ENCODE results near the gene ZNF862. TPM values are rescaled to one million over a fixed set of nuclear protein-coding genes. Genes with fewer than 3 reads are reported as not detected.
"Not testable (repeated sequence)": the region's sequence is repeated elsewhere in the genome, so short reads cannot be mapped to it uniquely, and the experiment has no call there.

ZNF862 gene
- total and polyA plus RNA-seq, 8 donors = 8.3 to 20.1 (median 14.1) TPM

- H3K9me3 ChIP-seq = no peaks in the 10 kb centered on the region
- 94 to 95% methylated on average over 7 of the region's 7 CpGs for WGBS, 2 donors
- H3K27me3 ChIP-seq = no peaks in the 10 kb centered on the region
- no peak for DNase-seq
- peaks cover 14 to 43% (median 36%) of the 10 kb centered on the region in 3 donors for H3K4me1 ChIP-seq
- no peak for FAIRE-seq
- ATAC-seq = no peak
- intact Hi-C loops (cut with DNase I) = no loop called here
- H3K4me3 ChIP-seq = no peak overlapping the region
- H3K27ac ChIP-seq = peak overlapping the region in 2 of 4 donors; percentile 80 to 82
- H3K36me3 ChIP-seq = no peaks in the 10 kb centered on the region
- TF ChIP-seq, protein P1, sequence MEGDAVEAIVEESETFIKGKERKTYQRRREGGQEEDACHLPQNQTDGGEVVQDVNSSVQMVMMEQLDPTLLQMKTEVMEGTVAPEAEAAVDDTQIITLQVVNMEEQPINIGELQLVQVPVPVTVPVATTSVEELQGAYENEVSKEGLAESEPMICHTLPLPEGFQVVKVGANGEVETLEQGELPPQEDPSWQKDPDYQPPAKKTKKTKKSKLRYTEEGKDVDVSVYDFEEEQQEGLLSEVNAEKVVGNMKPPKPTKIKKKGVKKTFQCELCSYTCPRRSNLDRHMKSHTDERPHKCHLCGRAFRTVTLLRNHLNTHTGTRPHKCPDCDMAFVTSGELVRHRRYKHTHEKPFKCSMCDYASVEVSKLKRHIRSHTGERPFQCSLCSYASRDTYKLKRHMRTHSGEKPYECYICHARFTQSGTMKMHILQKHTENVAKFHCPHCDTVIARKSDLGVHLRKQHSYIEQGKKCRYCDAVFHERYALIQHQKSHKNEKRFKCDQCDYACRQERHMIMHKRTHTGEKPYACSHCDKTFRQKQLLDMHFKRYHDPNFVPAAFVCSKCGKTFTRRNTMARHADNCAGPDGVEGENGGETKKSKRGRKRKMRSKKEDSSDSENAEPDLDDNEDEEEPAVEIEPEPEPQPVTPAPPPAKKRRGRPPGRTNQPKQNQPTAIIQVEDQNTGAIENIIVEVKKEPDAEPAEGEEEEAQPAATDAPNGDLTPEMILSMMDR (IDR thresholded peaks at IDR 0.05) = no peak
Observed at GRCh38 chr7:149887311-149887710, 49.1 kb downstream of the ZNF862 start.

GRCh38 chr7:149890715-149891114 is 52.5 kb downstream of the ZNF862 start:
- FAIRE-seq = peak; percentile 13
- H3K4me1 ChIP-seq = peaks cover 0 to 11% (median 9%) of the 10 kb centered on the region in 3 donors
- H3K27ac ChIP-seq; H3K9me3 ChIP-seq; H3K27me3 ChIP-seq; intact Hi-C loops (cut with DNase I); H3K4me3 ChIP-seq; H3K36me3 ChIP-seq; ATAC-seq; DNase-seq: not testable (repeated sequence)
- WGBS, 2 donors = 33 to 49% methylated on average over 2 of the region's 2 CpGs

DNA sequence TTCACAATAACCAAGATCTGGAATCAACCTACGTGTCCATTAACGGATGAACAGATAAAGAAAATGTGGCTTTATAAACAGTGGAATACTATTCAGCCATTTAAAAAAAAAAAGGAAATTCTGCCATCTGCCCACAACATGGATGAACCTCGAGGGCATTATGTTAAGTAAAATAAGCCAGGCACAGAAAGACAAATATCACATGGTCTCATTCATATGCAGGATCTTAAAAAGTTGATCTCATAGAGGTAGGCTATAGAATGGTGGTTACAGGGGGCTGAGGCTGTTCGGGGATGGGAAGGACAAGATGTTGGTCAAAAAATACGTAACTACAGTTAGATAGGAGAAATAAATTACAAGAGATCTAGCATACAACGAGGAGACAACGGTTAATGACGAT is 56.8 kb downstream of the ZNF862 start:
- H3K27ac ChIP-seq; H3K4me1 ChIP-seq; ATAC-seq; FAIRE-seq; H3K36me3 ChIP-seq; intact Hi-C loops (cut with DNase I); H3K4me3 ChIP-seq; H3K27me3 ChIP-seq; H3K9me3 ChIP-seq; DNase-seq: not testable (repeated sequence)
- WGBS, 2 donors = 83 to 85% methylated on average over 8 of the region's 8 CpGs

- H3K27me3 ChIP-seq; FAIRE-seq; ATAC-seq; H3K4me1 ChIP-seq; H3K4me3 ChIP-seq; DNase-seq; H3K9me3 ChIP-seq; intact Hi-C loops (cut with DNase I); H3K27ac ChIP-seq; H3K36me3 ChIP-seq: not testable (repeated sequence)
- WGBS, 2 donors = 78% methylated on average over 4 of the region's 6 CpGs
Observed at GRCh38 chr7:149907776-149908376, 69.7 kb downstream of the ZNF862 start.

GRCh38 chr7:149910219-149910618 is 72.0 kb downstream of the ZNF862 start:
- H3K4me1 ChIP-seq; H3K4me3 ChIP-seq; ATAC-seq; H3K27me3 ChIP-seq; H3K9me3 ChIP-seq; H3K36me3 ChIP-seq; FAIRE-seq; DNase-seq; H3K27ac ChIP-seq; intact Hi-C loops (cut with DNase I): not testable (repeated sequence)
- 88 to 96% methylated on average over 7 of the region's 9 CpGs for WGBS, 2 donors

DNA sequence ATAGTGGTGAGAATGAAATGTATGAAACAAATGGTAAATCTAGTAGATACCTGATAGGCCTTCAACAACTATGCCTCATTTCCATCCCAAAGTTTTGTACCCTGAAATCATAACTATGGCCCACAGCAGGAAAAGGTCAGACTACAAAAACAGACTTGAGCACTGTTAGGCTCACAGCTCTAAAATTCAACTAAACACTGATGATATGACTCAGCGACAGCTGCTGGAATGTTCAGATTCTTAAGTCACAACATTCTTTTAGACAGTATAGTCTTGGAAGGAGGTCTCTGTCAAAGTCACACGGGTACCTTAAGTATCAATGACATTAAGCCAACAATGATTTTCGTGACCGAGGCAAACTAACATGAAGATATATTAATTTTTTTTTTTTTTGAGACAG is 74.0 kb downstream of the ZNF862 start:
- H3K9me3 ChIP-seq; H3K36me3 ChIP-seq; H3K27me3 ChIP-seq; FAIRE-seq; H3K4me3 ChIP-seq; ATAC-seq; DNase-seq; intact Hi-C loops (cut with DNase I); H3K27ac ChIP-seq; H3K4me1 ChIP-seq: not testable (repeated sequence)
- WGBS, 2 donors = 94 to 99% methylated on average over 1 to 2 of the region's 4 CpGs

Other genes with a start within 250 kb of the ZNF862 start
- 1 to 10 TPM; 6.3 to 9.5 (median 8.4) TPM for gene ZNF467, start 64.8 kb upstream of the ZNF862 start, total RNA-seq
- gene ZNF467, start 64.8 kb upstream of the ZNF862 start, polyA plus RNA-seq = 10 to 100 TPM; 15.3 to 18.6 TPM
- 10 to 100 TPM in 4 of 6 donors, 1 to 10 TPM in 2; 6.8 to 16.9 (median 13.9) TPM for gene ATP6V0E2, start 35.6 kb downstream of the ZNF862 start, total RNA-seq
- 10 to 100 TPM; 27.3 to 66.3 TPM for gene ATP6V0E2, start 35.6 kb downstream of the ZNF862 start, polyA plus RNA-seq